ENCODE data around the gene SHMT2. TPM values are rescaled to one million over a fixed set of nuclear protein-coding genes. Genes with fewer than 3 reads are reported as not detected.

The SHMT2 gene
- total and polyA plus RNA-seq, 2 of the 13 experiments (the other 11 are each of a cell fraction or from before 2014, with no cell fraction given) = 181 to 393 TPM

- Histone ChIP-seq H3K4me2 (ENCODE audit: low read depth, low read length) (no peak overlapping the region), H3K27me3 (ENCODE audit: control insufficient read depth in 1 of 2, insufficient read depth in 2 of 2, low read length in 2 of 2) (peaks cover 9 to 33% of the 10 kb centered on the region in 2 experiments), H3K9ac (ENCODE audit: insufficient read depth, low read depth, low read length) (no peak overlapping the region), H3K4me3 (replicated peaks in 1 of 3; ENCODE audit: insufficient read depth in 1 of 3, low read depth in 2 of 3, low read length in 3 of 3) (no peak overlapping the region), H3K27ac (ENCODE audit: extremely low read length, insufficient read depth, low read length) (no peak overlapping the region), H3K4me1 (ENCODE audit: insufficient read depth, low read length) (peaks cover 37% of the 10 kb centered on the region), H3K9me3 (ENCODE audit: low read length) (no peaks in the 10 kb centered on the region), H3K36me3 (replicated peaks in 1 of 2; ENCODE audit: control insufficient read depth in 1 of 2, insufficient read depth in 2 of 2, low read length in 2 of 2) (peaks cover 27 to 42% of the 10 kb centered on the region in 2 experiments; a peak in 4 of 5 replicates), H3K79me2 (ENCODE audit: insufficient read depth, low read length) (no peaks in the 10 kb centered on the region), H2AFZ (ENCODE audit: low read length) (no peak overlapping the region), H4K20me1 (ENCODE audit: insufficient read depth, low read length) (peaks cover 9% of the 10 kb centered on the region; the same call in 1 of the 2 replicates)
- POLR2A ChIA-PET = interaction anchor here (0.7 to 2.6 kb wide), 8 partner anchors 17 to 312 kb away, joined by 3 to 14 read pairs (median 3); partner anchors contain the start of genes SHMT2 and STAT6
- FAIRE-seq (peak; percentile 40), ATAC-seq (peak; percentile 42), DNase-seq (ENCODE audit: low spot score) (peak; percentile 53)
- intact Hi-C loops (cut with micrococcal nuclease; ENCODE audit: unreplicated experiment) (no loop called here), in situ Hi-C loops (cut with HindIII; ENCODE audit: extremely low pct_ligation_motif_present, low pct_unique_long_range_greater_than_20kb) (no loop called here)
- 30% methylated on average over 16 of the region's 16 CpGs for WGBS (ENCODE audit: low lambda C conversion rate)
- CTCF ChIA-PET (ENCODE audit: low intra/inter-chr PET ratio, low total read pairs) = interaction anchor here (0.5 to 9.8 kb wide), 2 partner anchors 27 to 54 kb away, joined by 3 to 308 read pairs; a partner anchor contains a TSS
- no TSS peak for BruUV-seq (replicated peaks)
- TF ChIP-seq DDIT3 (CRISPR knock-in tag; IDR thresholded peaks at IDR 0.05) (no peak), MZF1 (CRISPR knock-in tag; IDR thresholded peaks at IDR 0.05; ENCODE audit: borderline replicate concordance) (no peak), MYC (CRISPR knock-in tag; IDR thresholded peaks at IDR 0.05; ENCODE audit: borderline replicate concordance) (peak; percentile 45; the same call in 1 of the 2 replicates), ZNF891 (CRISPR knock-in tag; IDR thresholded peaks at IDR 0.05) (no peak), GATAD1 (CRISPR knock-in tag; IDR thresholded peaks at IDR 0.05) (no peak), ZBTB40 (IDR thresholded peaks at IDR 0.05) (peak; percentile 51; the same call in 1 of the 2 replicates), ZBTB40 (CRISPR knock-in tag; IDR thresholded peaks at IDR 0.05) (no peak), HNRNPL (IDR thresholded peaks at IDR 0.05; ENCODE audit: low read depth, low read length) (peak; percentile 92), ZBTB33 (CRISPR knock-in tag; IDR thresholded peaks at IDR 0.05) (peak; percentile 93), DNMT1 (CRISPR knock-in tag; IDR thresholded peaks at IDR 0.05) (no peak), RBM22 (optimal IDR thresholded peaks at IDR 0.05; ENCODE audit: low read length) (peak; percentile 37)
These were observed 16.3 kb upstream of the SHMT2 start for GRCh38 chr12:57213058-57213715.

Data from HepG2 (cell line).